ENCODE data around the gene PEG3.

GRCh38 chr19:56832352-56832928 lies 8.1 kb downstream of the PEG3 start:
- TF ChIP-seq CTCF (IDR thresholded peaks at IDR 0.05) (no peak), ZFX (IDR thresholded peaks at IDR 0.05; ENCODE audit: borderline replicate concordance) (no peak)

Measured in 22Rv1 (cell line).